WTC11 (cell line): ENCODE measurements around the gene TMEM198.

Source experiments
- CBFB ChIP-seq: sonication (generic); formaldehyde crosslinking; IDR thresholded peaks from 2 replicates; pipeline ENCODE4 v1.8.1; 2022; ENCODE audit warnings: mild to moderate bottlenecking, low read depth, missing genetic modification reagents
- CTCF ChIP-seq: fragments of 200-600 bp; IDR thresholded peaks from 2 replicates; pipeline ENCODE4 v1.8.0; 2022; ENCODE audit warnings: antibody characterized with exemption
- E2F1 ChIP-seq: sonication (generic); formaldehyde crosslinking; IDR thresholded peaks from 2 replicates; pipeline ENCODE4 v1.8.0; 2022; ENCODE audit warnings: mild to moderate bottlenecking, missing genetic modification reagents
- ESRRA ChIP-seq: sonication (generic); formaldehyde crosslinking; IDR thresholded peaks from 2 replicates; pipeline ENCODE4 v1.8.1; 2022; ENCODE audit warnings: mild to moderate bottlenecking, missing genetic modification reagents, borderline replicate concordance
- HMGXB4 ChIP-seq: sonication (generic); formaldehyde crosslinking; IDR thresholded peaks from 2 replicates; pipeline ENCODE4 v1.8.1; 2023; ENCODE audit warnings: mild to moderate bottlenecking, moderate library complexity, missing genetic modification reagents
- PRDM15 ChIP-seq: sonication (generic); formaldehyde crosslinking; IDR thresholded peaks from 2 replicates; pipeline ENCODE4 v1.8.0; 2022; ENCODE audit warnings: missing genetic modification reagents
- SP1 ChIP-seq: sonication (generic); formaldehyde crosslinking; conservative IDR thresholded peaks from 2 replicates; pipeline ENCODE4 v1.8.1; 2022; ENCODE audit warnings: missing genetic modification reagents
- TP53 ChIP-seq: sonication (generic); formaldehyde crosslinking; IDR thresholded peaks from 2 replicates; pipeline ENCODE4 v1.8.1; 2023; ENCODE audit warnings: mild to moderate bottlenecking, missing genetic modification reagents

- TF ChIP-seq CTCF (no peak), ESRRA (CRISPR knock-in tag) (no peak), E2F1 (CRISPR knock-in tag) (no peak), TP53 (CRISPR knock-in tag) (no peak), HMGXB4 (CRISPR knock-in tag) (no peak), SP1 (CRISPR knock-in tag) (no peak), CBFB (CRISPR knock-in tag) (no peak), PRDM15 (CRISPR knock-in tag) (no peak)
Measured at GRCh38 chr2:219559156-219559915, 15.5 kb downstream of the TMEM198 start.
